T47D (cell line): ENCODE results near the gene MACROD1.

Experiments used
- DNase-seq, 2 experiments: peaks; one replicate each; pipeline versions ENCODE4 v3.0.0 to v3.0.0-alpha.2; 2011 to 2012; ENCODE audit warnings: low read depth in 1 of 2, low spot score in 1 of 2
- JUND ChIP-seq: IDR thresholded peaks from 2 replicates; pipeline ENCODE4 v1.6.1; 2012; ENCODE audit warnings: low read depth
- in situ Hi-C: cut with HindIII; loops from 2 replicates; pipeline ENCODE4 v1.10.0; 2016; ENCODE audit warnings: low sequenced_read_pairs, low pct_unique_long_range_greater_than_20kb

MACROD1 gene

GRCh38 chr11:64020976-64021756, 144.7 kb downstream of the MACROD1 start:
- in situ Hi-C loops: no loop called here

GRCh38 chr11:64019106-64020037, 146.5 kb downstream of the MACROD1 start:
- in situ Hi-C loops: no loop called here
- TF ChIP-seq JUND: no peak
- peak in 1 of 2 experiments; percentile 37 for DNase-seq

More at GRCh38 chr11:64020976-64021756, 144.7 kb downstream of the MACROD1 start:
- no peak for DNase-seq
- TF ChIP-seq JUND: no peak

GRCh38 chr11:64018310-64018709, 147.6 kb downstream of the MACROD1 start:
- DNase-seq: no peak

DNA sequence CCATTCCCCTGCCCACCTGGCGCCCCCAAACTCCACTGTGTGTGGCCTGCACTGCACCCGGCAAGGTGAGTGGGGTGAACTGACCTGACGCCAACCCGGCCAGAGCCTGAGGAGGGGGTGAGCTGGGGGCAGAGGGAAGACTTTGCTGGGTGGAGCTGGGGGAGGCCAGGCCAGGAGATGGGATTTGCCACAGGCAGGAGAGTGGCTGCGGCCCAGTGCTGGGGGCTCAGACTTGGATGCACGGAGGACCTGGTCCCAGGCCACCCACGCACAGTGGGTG, 148.0 kb downstream of the MACROD1 start:
- no peak for DNase-seq
- in situ Hi-C loops: no loop called here
- no peak for TF ChIP-seq JUND

More at GRCh38 chr11:64018310-64018709, 147.6 kb downstream of the MACROD1 start:
- no peak for TF ChIP-seq JUND
- in situ Hi-C loops: no loop called here

DNA sequence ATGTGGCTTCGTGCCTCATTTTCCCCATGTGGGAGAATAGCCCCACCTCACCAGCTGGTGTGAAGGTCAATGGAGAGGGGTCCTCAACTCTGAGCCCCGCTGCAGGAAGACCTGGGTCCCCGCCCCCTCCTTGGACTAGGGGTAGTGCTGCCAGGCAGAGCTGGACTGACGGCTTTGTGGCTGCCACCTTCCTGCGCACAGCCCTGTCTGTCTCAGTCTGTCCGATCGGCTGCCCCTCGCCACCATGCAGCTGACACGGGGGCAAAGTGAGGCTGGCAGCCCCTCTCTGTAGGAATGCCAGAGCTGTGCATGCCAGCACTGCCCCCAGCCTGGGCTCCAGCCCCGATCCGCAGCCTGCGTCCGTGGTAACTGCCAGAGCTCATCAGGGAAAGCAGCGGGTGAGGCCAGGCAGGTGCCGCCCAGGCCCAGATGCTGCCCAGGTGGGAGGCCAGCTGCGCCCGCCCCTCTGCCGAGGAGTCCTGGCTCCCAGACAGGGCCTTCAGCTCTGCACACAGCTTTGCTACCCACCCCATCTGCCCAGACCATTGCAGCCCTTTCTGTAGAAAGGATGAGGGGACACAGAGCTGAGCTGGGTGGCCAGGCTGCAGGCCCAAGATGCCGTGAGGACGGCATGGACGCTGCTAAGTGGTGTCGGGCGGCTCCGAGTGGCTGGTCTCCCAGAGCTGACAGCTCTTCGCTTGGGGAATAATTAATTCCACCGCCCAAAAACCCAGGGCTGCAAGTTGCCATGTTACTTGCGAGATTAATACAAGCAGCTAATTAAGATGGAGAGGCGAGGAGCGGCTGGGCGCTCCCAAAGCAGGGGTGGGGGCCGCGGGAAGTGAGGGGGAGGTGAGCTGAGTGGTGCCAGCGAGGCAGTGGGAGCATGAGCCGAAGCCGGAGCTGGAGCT, 149.7 kb downstream of the MACROD1 start:
- DNase-seq: no peak
- no peak for TF ChIP-seq JUND
- in situ Hi-C loops: no loop called here

GRCh38 chr11:64015510-64015909, 150.4 kb downstream of the MACROD1 start:
- TF ChIP-seq JUND: no peak
- no peak for DNase-seq
- in situ Hi-C loops: no loop called here

GRCh38 chr11:64014356-64014755, 151.6 kb downstream of the MACROD1 start:
- no peak for TF ChIP-seq JUND
- in situ Hi-C loops: no loop called here
- no peak for DNase-seq

DNA sequence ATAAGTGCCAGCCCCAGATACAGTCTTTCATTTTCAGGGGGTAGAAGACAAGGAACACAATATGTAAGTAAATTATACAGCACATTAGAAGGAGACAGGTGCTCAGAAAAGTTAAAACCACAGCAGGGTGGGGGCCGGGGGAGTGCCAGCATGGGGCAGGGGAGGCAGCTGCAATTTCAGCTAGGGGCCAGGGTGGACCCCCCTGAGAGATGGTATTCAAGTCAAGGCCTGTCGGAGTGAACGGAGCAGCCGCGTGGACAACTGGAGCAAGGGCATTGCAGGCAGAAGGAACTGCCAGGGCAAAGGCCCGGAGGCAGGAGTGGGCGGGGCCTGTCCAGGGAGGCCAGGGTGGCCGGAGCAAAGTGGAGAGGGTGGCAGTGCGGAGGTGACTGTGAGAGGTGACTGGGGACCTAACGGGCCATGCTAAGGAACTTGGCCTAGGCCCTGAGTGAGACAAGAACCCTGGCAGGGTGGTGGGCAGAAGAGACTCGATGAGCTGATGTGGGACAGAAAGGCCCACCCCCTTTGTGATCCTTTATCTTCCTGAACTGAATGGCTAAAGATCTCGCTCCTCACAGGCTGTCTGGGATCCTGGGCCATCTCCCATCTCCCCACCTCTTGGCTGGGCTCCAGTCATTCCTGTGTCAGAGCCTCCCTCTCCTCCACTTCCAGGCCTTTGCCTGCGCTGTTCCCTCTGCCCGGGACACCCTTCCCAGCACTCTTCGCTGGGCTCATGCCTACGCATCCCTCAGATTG, 152.6 kb downstream of the MACROD1 start:
- in situ Hi-C loops: no loop called here
- no peak for TF ChIP-seq JUND
- peak; percentile 24 to 48 for DNase-seq

- DNase-seq: no peak
- in situ Hi-C loops: no loop called here
- no peak for TF ChIP-seq JUND
Observed at GRCh38 chr11:64011371-64011770, 154.5 kb downstream of the MACROD1 start.

- no peak for DNase-seq
- in situ Hi-C loops: no loop called here
- TF ChIP-seq JUND: no peak
Observed at GRCh38 chr11:64010783-64011182, 155.1 kb downstream of the MACROD1 start.

- no peak for DNase-seq
- in situ Hi-C loops: loop anchor here (10.0 kb wide), 1 partner anchor 155 kb away; the partner anchor contains the start of gene MACROD1
- no peak for TF ChIP-seq JUND
Observed at GRCh38 chr11:64009710-64010109, 156.2 kb downstream of the MACROD1 start.
